HepG2 (cell line): ENCODE measurements around the gene JAZF1. TPM values are rescaled to one million over a fixed set of nuclear protein-coding genes. Genes with fewer than 3 reads are reported as not detected.

Source experiments
- ATAC-seq: fragments of 200-7000 bp; cut with Tn5 transposase; 3 replicates; pipeline ENCODE4 v1.9.1; 2020; ENCODE audit warnings: mild to moderate bottlenecking, moderate library complexity
- BruUV-seq: library from RNA; stranded (reverse); fragments of 400-500 nt; replicated peaks from 2 replicates; lab custom pipeline; 2021; lab: Mats Ljungman, UMichigan
- CTCF ChIA-PET: fragments of 300-600 bp; formaldehyde crosslinking; extraction: SDS; loops from one replicate; lab custom pipeline; 2021; ENCODE audit warnings: low total read pairs, inconsistent platforms, low intra/inter-chr PET ratio; lab: Yijun Ruan, JAX
- POLR2A ChIA-PET: fragments of 350-600 bp; sonication (Branson Sonifier 250); formaldehyde crosslinking; loops from one replicate; lab custom pipeline; 2020; ENCODE audit warnings: antibody characterized with exemption, inconsistent platforms; lab: Yijun Ruan, JAX
- DNase-seq: peaks from one replicate; pipeline ENCODE4 v3.0.0-alpha.2; 2015; ENCODE audit warnings: low spot score
- FAIRE-seq: peaks from 3 replicates; lab custom pipeline; 2011; peaks lifted over from hg19 to GRCh38; lab: Jason Lieb, UNC
- H2AFZ ChIP-seq: one replicate; pipeline ENCODE4 v1.6.1; 2011; ENCODE audit warnings: low read length, inconsistent platforms
- H3K27ac ChIP-seq: fragments of 300-600 bp; 3 replicates; pipeline ENCODE4 v1.8.0; 2011; ENCODE audit warnings: mixed run types, mild to moderate bottlenecking, mixed read lengths, low read length, inconsistent platforms; ENCODE audit not compliant: insufficient read depth; ENCODE audit errors: extremely low read length
- H3K27me3 ChIP-seq, 2 experiments: fragments of 200-600 bp in 1 of 2; 2 replicates in 1 of 2; 3 replicates in 1 of 2; pipeline versions ENCODE4 v1.6.0 to v1.8.0; 2011; ENCODE audit warnings: low read length in 2 of 2, mild to moderate bottlenecking in 2 of 2, moderate library complexity in 2 of 2, inconsistent platforms in 1 of 2; ENCODE audit not compliant: insufficient read depth in 2 of 2, control insufficient read depth in 1 of 2
- H3K36me3 ChIP-seq, 2 experiments: fragments of 200-600 bp in 1 of 2; replicated peaks in 1 of 2; 2 replicates in 1 of 2; 3 replicates in 1 of 2; pipeline versions ENCODE4 v1.5.1 to v1.8.0; 2011; ENCODE audit warnings: low read length in 2 of 2, inconsistent platforms in 1 of 2; ENCODE audit not compliant: insufficient read depth in 2 of 2, control insufficient read depth in 1 of 2
- H3K4me1 ChIP-seq: 2 replicates; pipeline ENCODE4 v1.5.1; 2012; ENCODE audit warnings: low read length, inconsistent platforms; ENCODE audit not compliant: insufficient read depth
- H3K4me2 ChIP-seq: 2 replicates; pipeline ENCODE4 v1.6.0; 2011; ENCODE audit warnings: low read depth, low read length, inconsistent platforms
- H3K4me3 ChIP-seq, 3 experiments: fragments of 200-600 bp in 1 of 3; sonication (generic), shearing (Covaris generic) in 1 of 3; replicated peaks in 1 of 3; 2 replicates each; pipeline ENCODE4 v1.5.1; 2011 to 2016; ENCODE audit warnings: low read length in 3 of 3, inconsistent platforms in 2 of 3, low read depth in 2 of 3, mild to moderate bottlenecking in 2 of 3, control low read depth in 1 of 3, mixed read lengths in 1 of 3; ENCODE audit not compliant: insufficient read depth in 1 of 3
- H3K79me2 ChIP-seq: one replicate; pipeline ENCODE4 v1.6.1; 2011; ENCODE audit warnings: low read length, inconsistent platforms; ENCODE audit not compliant: insufficient read depth
- H3K9ac ChIP-seq: 2 replicates; pipeline ENCODE4 v1.6.0; 2011; ENCODE audit warnings: mild to moderate bottlenecking, low read depth, low read length, inconsistent platforms; ENCODE audit not compliant: insufficient read depth
- H3K9me3 ChIP-seq: 2 replicates; pipeline ENCODE4 v1.5.1; 2012; ENCODE audit warnings: mild to moderate bottlenecking, low read length
- H4K20me1 ChIP-seq: 2 replicates; pipeline ENCODE4 v1.6.0; 2011; ENCODE audit warnings: inconsistent platforms, mild to moderate bottlenecking, low read length, moderate library complexity; ENCODE audit not compliant: insufficient read depth
- ATAD3A ChIP-seq: sonication (generic); formaldehyde crosslinking; IDR thresholded peaks from 2 replicates; pipeline ENCODE4 v1.4.0; 2020; ENCODE audit warnings: missing genetic modification reagents
- JUND ChIP-seq: sonication (generic); formaldehyde crosslinking; IDR thresholded peaks from 2 replicates; pipeline ENCODE4 v1.8.0; 2022; ENCODE audit warnings: mild to moderate bottlenecking, missing genetic modification reagents
- RAD21 ChIP-seq: fragments of 450-650 bp; formaldehyde crosslinking; IDR thresholded peaks from 2 replicates; pipeline ENCODE4 v1.5.0; 2020; ENCODE audit warnings: mild to moderate bottlenecking
- SMARCE1 ChIP-seq: fragments of 450-650 bp; IDR thresholded peaks from 2 replicates; pipeline ENCODE4 v1.6.1; 2017; ENCODE audit warnings: borderline replicate concordance
- ZNF580 ChIP-seq: IDR thresholded peaks from 2 replicates; pipeline ENCODE4 v1.6.1; 2016; ENCODE audit warnings: low read depth, borderline replicate concordance
- WGBS: methylation state at CpG from one replicate; pipeline ENCODE4 v1.1.6; 2017; ENCODE audit warnings: low lambda C conversion rate; 5-methylcytosine and 5-hydroxymethylcytosine counted together
- in situ Hi-C: cut with HindIII; loops from 2 replicates; pipeline ENCODE4 v1.10.0; 2017; ENCODE audit warnings: low pct_unique_long_range_greater_than_20kb; ENCODE audit not compliant: extremely low pct_ligation_motif_present
- intact Hi-C: fragments of 100-400 bp; cut with micrococcal nuclease; formaldehyde crosslinking; loops from one replicate; pipeline ENCODE4 v1.10.0; 2022; ENCODE audit not compliant: unreplicated experiment
- polyA plus RNA-seq, 8 experiments: library from polyadenylated mRNA; depleted of rRNA in 3 of 8; stranded (reverse) in 7 of 8; unstranded in 1 of 8; fragments of >200 nt; fragmentation: Illumina TruSeq in 4 of 8; extraction: Trizol in 4 of 8; gene quantifications; 2 replicates each; pipeline versions ENCODE4 v1.2.1 to v1.2.3, GENCODE V29; 2011 to 2016; ENCODE audit warnings: low read depth in 4 of 8, missing spikeins in 1 of 8, mixed read lengths in 1 of 8; ENCODE audit not compliant: insufficient read depth in 1 of 8
- total RNA-seq, 5 experiments: library from RNA; depleted of rRNA; stranded (reverse); fragments of >200 nt; fragmentation: Illumina TruSeq; extraction: Trizol; gene quantifications; 2 replicates each; pipeline ENCODE4 v1.2.3, GENCODE V29; 2016; ENCODE audit warnings: low read depth in 1 of 5
- TF ChIP-seq, protein P1 (sequence below): sonication (generic); formaldehyde crosslinking; IDR thresholded peaks from 2 replicates; pipeline ENCODE4 v1.8.0; 2022; ENCODE audit warnings: missing genetic modification reagents, mild to moderate bottlenecking, moderate library complexity, borderline replicate concordance

JAZF1 gene
- total and polyA plus RNA-seq, 2 of the 13 experiments (the other 11 are each of a cell fraction or from before 2014, with no cell fraction given) = not detected

DNA sequence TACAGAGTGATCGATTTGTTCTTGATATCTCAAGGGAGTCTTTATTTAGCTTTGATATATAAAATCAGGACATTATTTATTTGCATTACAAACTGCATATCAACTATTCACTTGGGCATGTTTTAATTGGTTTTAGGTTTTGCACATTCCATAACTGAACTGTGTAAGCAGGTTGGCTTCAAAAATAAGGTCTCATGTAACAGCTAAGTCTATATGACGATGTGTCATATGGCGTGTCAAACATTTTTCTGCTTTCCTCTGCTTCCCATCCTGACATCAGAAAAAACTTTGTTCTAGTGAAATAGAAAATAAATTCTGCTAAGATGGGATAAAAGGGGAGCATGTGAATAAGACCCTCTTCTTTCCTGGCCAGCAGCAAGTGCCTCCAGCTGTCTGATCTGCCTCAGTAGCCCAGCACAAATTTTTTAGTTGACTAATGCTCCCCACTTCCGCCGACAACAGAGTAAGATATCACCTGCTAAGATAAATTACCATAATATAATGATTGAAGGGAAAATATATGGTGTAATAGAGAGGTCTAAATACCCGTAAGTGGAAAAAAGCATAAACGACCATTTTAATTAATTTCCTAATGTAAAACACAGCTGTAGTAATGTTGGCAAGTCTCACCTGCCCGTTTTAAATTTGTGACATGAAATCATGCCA lies 260.2 kb downstream of the JAZF1 start:
- peaks cover 0 to 17% of the 10 kb centered on the region in 2 experiments; a peak in 4 of 5 replicates for H3K27me3 ChIP-seq
- H3K79me2 ChIP-seq = no peaks in the 10 kb centered on the region
- no peak overlapping the region for H3K4me3 ChIP-seq
- no peak overlapping the region for H3K27ac ChIP-seq
- intact Hi-C loops = loop anchor here (5.0 kb wide), 2 partner anchors 102 to 343 kb away; no protein-coding TSS in a partner anchor
- H3K9ac ChIP-seq = no peak overlapping the region
- no peak for ATAC-seq
- ChIA-PET CTCF (interaction anchor here (1.1 to 2.8 kb wide), 3 partner anchors 100 to 724 kb away, joined by 3 to 17 read pairs (median 14); no protein-coding TSS in a partner anchor), POLR2A (no interaction called here)
- no peaks in the 10 kb centered on the region for H4K20me1 ChIP-seq
- no peak for FAIRE-seq
- DNase-seq = no peak
- 39% methylated on average over 8 of the region's 8 CpGs for WGBS
- no peaks in the 10 kb centered on the region for H3K9me3 ChIP-seq
- TF ChIP-seq SMARCE1 = no peak
- TF ChIP-seq, protein P1, sequence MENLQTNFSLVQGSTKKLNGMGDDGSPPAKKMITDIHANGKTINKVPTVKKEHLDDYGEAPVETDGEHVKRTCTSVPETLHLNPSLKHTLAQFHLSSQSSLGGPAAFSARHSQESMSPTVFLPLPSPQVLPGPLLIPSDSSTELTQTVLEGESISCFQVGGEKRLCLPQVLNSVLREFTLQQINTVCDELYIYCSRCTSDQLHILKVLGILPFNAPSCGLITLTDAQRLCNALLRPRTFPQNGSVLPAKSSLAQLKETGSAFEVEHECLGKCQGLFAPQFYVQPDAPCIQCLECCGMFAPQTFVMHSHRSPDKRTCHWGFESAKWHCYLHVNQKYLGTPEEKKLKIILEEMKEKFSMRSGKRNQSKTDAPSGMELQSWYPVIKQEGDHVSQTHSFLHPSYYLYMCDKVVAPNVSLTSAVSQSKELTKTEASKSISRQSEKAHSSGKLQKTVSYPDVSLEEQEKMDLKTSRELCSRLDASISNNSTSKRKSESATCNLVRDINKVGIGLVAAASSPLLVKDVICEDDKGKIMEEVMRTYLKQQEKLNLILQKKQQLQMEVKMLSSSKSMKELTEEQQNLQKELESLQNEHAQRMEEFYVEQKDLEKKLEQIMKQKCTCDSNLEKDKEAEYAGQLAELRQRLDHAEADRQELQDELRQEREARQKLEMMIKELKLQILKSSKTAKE (CRISPR knock-in tag) = no peak
- no peak for TF ChIP-seq JUND (CRISPR knock-in tag)
- TF ChIP-seq ATAD3A = no peak
- TF ChIP-seq RAD21 (CRISPR knock-in tag) = no peak
- no peak for TF ChIP-seq ZNF580 (CRISPR knock-in tag)
- no peak overlapping the region for H2AFZ ChIP-seq
- H3K36me3 ChIP-seq = no peaks in the 10 kb centered on the region
- no peaks in the 10 kb centered on the region for H3K4me1 ChIP-seq
- in situ Hi-C loops = loop anchor here (5.0 to 10.0 kb wide), 2 partner anchors 236 to 718 kb away; partner anchors contain the start of gene HOXA13
- no TSS peak for BruUV-seq
- H3K4me2 ChIP-seq = no peak overlapping the region
